HEK293 (cell line): Measurements from ENCODE around the gene BRINP2.

ENCODE experiments used
- CTCF ChIA-PET: fragments of 350-600 bp; formaldehyde crosslinking; extraction: SDS; loops from one replicate; lab custom pipeline; 2021; ENCODE audit warnings: antibody characterized with exemption; lab: Yijun Ruan, JAX
- POLR2A ChIA-PET: fragments of 300-600 bp; formaldehyde crosslinking; extraction: SDS; loops from one replicate; lab custom pipeline; 2020; ENCODE audit warnings: antibody characterized with exemption, inconsistent platforms; lab: Yijun Ruan, JAX
- H3K27ac ChIP-seq: fragments of 200-500 bp; sonication (Bioruptor generic); 2 replicates; pipeline ENCODE4 v1.5.1; 2014; ENCODE audit warnings: low read depth, low read length, control low read depth, inconsistent platforms; ENCODE audit errors: extremely low read depth
- H3K36me3 ChIP-seq, 2 experiments: fragments of 200-500 bp in 1 of 2; sonication (Bioruptor generic) in 1 of 2; 1 replicate in 1 of 2; 2 replicates in 1 of 2; pipeline ENCODE4 v1.5.1; 2014 to 2017; ENCODE audit warnings: inconsistent platforms in 2 of 2, low read length in 2 of 2; ENCODE audit not compliant: control insufficient read depth in 2 of 2, insufficient read depth in 1 of 2
- H3K4me1 ChIP-seq: fragments of 200-500 bp; sonication (Bioruptor generic); 2 replicates; pipeline ENCODE4 v1.5.1; 2014; ENCODE audit warnings: mild to moderate bottlenecking, low read length, inconsistent platforms; ENCODE audit not compliant: control insufficient read depth, insufficient read depth
- H3K4me3 ChIP-seq: 2 replicates; pipeline ENCODE4 v1.5.1; 2011; ENCODE audit warnings: low read depth, mild to moderate bottlenecking, control low read depth, low read length, moderate library complexity
- H3K9me3 ChIP-seq: fragments of 200-500 bp; sonication (Bioruptor generic); 2 replicates; pipeline ENCODE4 v1.5.1; 2014; ENCODE audit warnings: low read depth, low read length, inconsistent platforms; ENCODE audit not compliant: control insufficient read depth, insufficient read depth
- GLIS2 ChIP-seq: fragments of 450-650 bp; formaldehyde crosslinking; IDR thresholded peaks from 2 replicates; pipeline ENCODE4 v1.5.1; 2016; ENCODE audit warnings: missing biosample characterization, missing genetic modification characterization
- MEIS1 ChIP-seq: sonication (generic); formaldehyde crosslinking; IDR thresholded peaks from 2 replicates; pipeline ENCODE4 v1.8.1; 2022; ENCODE audit warnings: missing genetic modification reagents, mild to moderate bottlenecking, borderline replicate concordance
- OSR2 ChIP-seq: fragments of 450-650 bp; formaldehyde crosslinking; IDR thresholded peaks from 2 replicates; pipeline ENCODE4 v1.5.1; 2016; ENCODE audit warnings: missing biosample characterization, missing genetic modification characterization
- OVOL3 ChIP-seq: fragments of 450-650 bp; formaldehyde crosslinking; IDR thresholded peaks from 2 replicates; pipeline ENCODE4 v1.5.1; 2016; ENCODE audit warnings: missing biosample characterization, missing genetic modification characterization
- SETDB1 ChIP-seq: IDR thresholded peaks from one replicate; pipeline ENCODE4 v1.6.1; 2017; ENCODE audit warnings: mild to moderate bottlenecking, low read length, moderate library complexity, mixed read lengths; ENCODE audit not compliant: insufficient read length
- ZFHX2 ChIP-seq: fragments of 450-650 bp; formaldehyde crosslinking; conservative IDR thresholded peaks from 2 replicates; pipeline ENCODE4 v1.5.1; 2016; ENCODE audit warnings: missing biosample characterization, missing genetic modification characterization
- ZFP41 ChIP-seq: fragments of 450-650 bp; formaldehyde crosslinking; IDR thresholded peaks from 2 replicates; pipeline ENCODE4 v1.5.1; 2016; ENCODE audit warnings: missing biosample characterization, missing genetic modification characterization, borderline replicate concordance
- ZIC2 ChIP-seq: fragments of 450-650 bp; formaldehyde crosslinking; IDR thresholded peaks from 2 replicates; pipeline ENCODE4 v1.5.1; 2016; ENCODE audit warnings: missing biosample characterization, missing genetic modification characterization
- ZNF174 ChIP-seq: fragments of 450-650 bp; formaldehyde crosslinking; IDR thresholded peaks from 2 replicates; pipeline ENCODE4 v1.5.0; 2017; ENCODE audit warnings: missing biosample characterization, mild to moderate bottlenecking, missing genetic modification characterization
- ZNF239 ChIP-seq: fragments of 450-650 bp; formaldehyde crosslinking; IDR thresholded peaks from 2 replicates; pipeline ENCODE4 v1.5.1; 2016; ENCODE audit warnings: missing biosample characterization, missing genetic modification characterization
- ZNF292 ChIP-seq: fragments of 450-650 bp; formaldehyde crosslinking; IDR thresholded peaks from 2 replicates; pipeline ENCODE4 v1.5.1; 2016; ENCODE audit warnings: low read depth, missing biosample characterization, missing genetic modification characterization, borderline replicate concordance
- ZNF549 ChIP-seq: fragments of 450-650 bp; IDR thresholded peaks from 2 replicates; pipeline ENCODE4 v1.5.1; 2018; ENCODE audit warnings: missing biosample characterization, missing genetic modification characterization, mild to moderate bottlenecking, inconsistent platforms, moderate library complexity
- ZNF670 ChIP-seq: fragments of 450-650 bp; formaldehyde crosslinking; IDR thresholded peaks from 2 replicates; pipeline ENCODE4 v1.5.1; 2016; ENCODE audit warnings: missing biosample characterization, missing genetic modification characterization, low read depth
- TF ChIP-seq, protein P1 (sequence below): fragments of 450-650 bp; IDR thresholded peaks from 2 replicates; pipeline ENCODE4 v1.5.1; 2018; ENCODE audit warnings: missing biosample characterization, mild to moderate bottlenecking, missing genetic modification characterization
- TF ChIP-seq, protein P2 (sequence below): fragments of 450-650 bp; formaldehyde crosslinking; IDR thresholded peaks from 2 replicates; pipeline ENCODE4 v1.5.1; 2017; ENCODE audit warnings: missing biosample characterization, missing genetic modification characterization
- TF ChIP-seq, protein P3 (sequence below): fragments of 450-650 bp; formaldehyde crosslinking; IDR thresholded peaks from 2 replicates; pipeline ENCODE4 v1.5.1; 2017; ENCODE audit warnings: missing biosample characterization, missing genetic modification characterization
- TF ChIP-seq, protein P4 (sequence below): fragments of 450-650 bp; formaldehyde crosslinking; IDR thresholded peaks from 2 replicates; pipeline ENCODE4 v1.5.1; 2016; ENCODE audit warnings: missing biosample characterization, missing genetic modification characterization
- TF ChIP-seq, protein P5 (sequence below): fragments of 450-650 bp; IDR thresholded peaks from 2 replicates; pipeline ENCODE4 v1.5.1; 2018; ENCODE audit warnings: missing biosample characterization, missing genetic modification characterization
- TF ChIP-seq, protein P6 (sequence below): fragments of 450-650 bp; formaldehyde crosslinking; IDR thresholded peaks from 2 replicates; pipeline ENCODE4 v1.5.1; 2016; ENCODE audit warnings: missing biosample characterization, missing genetic modification characterization
- TF ChIP-seq, protein P7 (sequence below): fragments of 450-650 bp; formaldehyde crosslinking; IDR thresholded peaks from 2 replicates; pipeline ENCODE4 v1.5.1; 2016; ENCODE audit warnings: missing biosample characterization, missing genetic modification characterization

Gene BRINP2

DNA sequence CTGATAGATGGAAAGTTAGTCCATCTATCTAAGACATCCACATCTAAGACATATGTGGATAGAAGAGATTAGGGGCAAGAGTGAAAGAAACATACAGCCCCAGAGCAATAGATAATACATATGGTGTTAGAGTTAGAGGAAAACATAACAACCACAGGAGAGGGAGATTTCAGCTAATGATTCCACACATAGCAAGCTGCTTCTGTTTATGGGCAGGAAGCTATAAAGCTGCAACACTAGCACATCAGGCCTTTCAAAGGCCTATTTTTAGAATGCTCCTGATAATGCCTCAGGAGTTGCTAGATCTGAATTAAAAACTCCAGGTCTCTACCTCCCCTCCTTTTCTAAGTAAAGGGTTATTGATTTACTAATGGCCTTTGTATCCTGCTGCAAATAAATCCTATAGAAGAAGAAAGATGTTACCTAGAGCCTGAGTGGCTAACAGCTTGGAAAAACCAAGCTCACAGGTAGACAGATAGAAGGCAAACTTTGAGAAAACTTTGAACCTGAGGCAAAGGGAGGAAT is 36.1 kb downstream of the BRINP2 start:
- ChIA-PET POLR2A (no interaction called here), CTCF (interaction anchor here (0.8 to 1.5 kb wide), 2 partner anchors 25 kb away, joined by 3 to 4 read pairs; no protein-coding TSS in a partner anchor)
- Histone ChIP-seq H3K27ac (no peak overlapping the region), H3K4me1 (peaks cover 16% of the 10 kb centered on the region), H3K36me3 (no peaks in the 10 kb centered on the region), H3K9me3 (no peaks in the 10 kb centered on the region), H3K4me3 (no peak overlapping the region)
- TF ChIP-seq, protein P1, sequence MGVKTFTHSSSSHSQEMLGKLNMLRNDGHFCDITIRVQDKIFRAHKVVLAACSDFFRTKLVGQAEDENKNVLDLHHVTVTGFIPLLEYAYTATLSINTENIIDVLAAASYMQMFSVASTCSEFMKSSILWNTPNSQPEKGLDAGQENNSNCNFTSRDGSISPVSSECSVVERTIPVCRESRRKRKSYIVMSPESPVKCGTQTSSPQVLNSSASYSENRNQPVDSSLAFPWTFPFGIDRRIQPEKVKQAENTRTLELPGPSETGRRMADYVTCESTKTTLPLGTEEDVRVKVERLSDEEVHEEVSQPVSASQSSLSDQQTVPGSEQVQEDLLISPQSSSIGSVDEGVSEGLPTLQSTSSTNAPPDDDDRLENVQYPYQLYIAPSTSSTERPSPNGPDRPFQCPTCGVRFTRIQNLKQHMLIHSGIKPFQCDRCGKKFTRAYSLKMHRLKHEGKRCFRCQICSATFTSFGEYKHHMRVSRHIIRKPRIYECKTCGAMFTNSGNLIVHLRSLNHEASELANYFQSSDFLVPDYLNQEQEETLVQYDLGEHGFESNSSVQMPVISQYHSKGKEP (tag by site-specific recombination): peak; percentile 32; the same call in 1 of the 2 replicates
- TF ChIP-seq OSR2 (tag by site-specific recombination): no peak

DNA sequence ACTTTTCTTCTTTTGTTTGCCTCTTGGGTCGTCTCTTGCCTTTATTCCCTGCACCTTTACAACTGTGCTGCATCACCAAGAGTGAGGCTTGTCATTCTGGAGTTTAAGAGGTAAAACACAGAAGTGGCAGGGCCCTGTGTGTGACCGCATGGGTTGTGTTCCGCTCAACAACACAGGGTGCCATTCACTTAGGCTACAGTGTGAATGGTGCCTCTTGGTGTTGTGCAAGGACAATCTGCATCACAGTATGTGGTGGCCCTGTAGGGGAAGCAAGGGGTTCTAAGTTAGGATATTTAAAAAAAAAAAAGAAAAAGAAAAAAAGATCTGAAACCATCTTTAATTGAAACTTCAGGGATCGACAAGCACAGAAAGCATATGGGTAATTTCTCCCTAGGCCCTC is 38.2 kb downstream of the BRINP2 start:
- no peaks in the 10 kb centered on the region for H3K9me3 ChIP-seq
- no peak overlapping the region for H3K27ac ChIP-seq
- peak; percentile 39; the same call in 1 of the 2 replicates for TF ChIP-seq ZIC2 (tag by site-specific recombination)
- TF ChIP-seq, protein P2, sequence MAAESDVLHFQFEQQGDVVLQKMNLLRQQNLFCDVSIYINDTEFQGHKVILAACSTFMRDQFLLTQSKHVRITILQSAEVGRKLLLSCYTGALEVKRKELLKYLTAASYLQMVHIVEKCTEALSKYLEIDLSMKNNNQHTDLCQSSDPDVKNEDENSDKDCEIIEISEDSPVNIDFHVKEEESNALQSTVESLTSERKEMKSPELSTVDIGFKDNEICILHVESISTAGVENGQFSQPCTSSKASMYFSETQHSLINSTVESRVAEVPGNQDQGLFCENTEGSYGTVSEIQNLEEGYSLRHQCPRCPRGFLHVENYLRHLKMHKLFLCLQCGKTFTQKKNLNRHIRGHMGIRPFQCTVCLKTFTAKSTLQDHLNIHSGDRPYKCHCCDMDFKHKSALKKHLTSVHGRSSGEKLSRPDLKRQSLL (tag by site-specific recombination): no peak
- TF ChIP-seq, all 188 proteins: peak for 1
- POLR2A ChIA-PET: interaction anchor here (0.7 to 1.5 kb wide), 3 partner anchors 27 to 201 kb away, joined by 3 to 6 read pairs (median 4); no protein-coding TSS in a partner anchor
- H3K36me3 ChIP-seq: no peaks in the 10 kb centered on the region
- CTCF ChIA-PET: interaction anchor here (1.2 kb wide), 1 partner anchor 47 kb away, joined by 8 read pairs; no protein-coding TSS in a partner anchor
- peaks cover 16% of the 10 kb centered on the region for H3K4me1 ChIP-seq
- no peak overlapping the region for H3K4me3 ChIP-seq

DNA sequence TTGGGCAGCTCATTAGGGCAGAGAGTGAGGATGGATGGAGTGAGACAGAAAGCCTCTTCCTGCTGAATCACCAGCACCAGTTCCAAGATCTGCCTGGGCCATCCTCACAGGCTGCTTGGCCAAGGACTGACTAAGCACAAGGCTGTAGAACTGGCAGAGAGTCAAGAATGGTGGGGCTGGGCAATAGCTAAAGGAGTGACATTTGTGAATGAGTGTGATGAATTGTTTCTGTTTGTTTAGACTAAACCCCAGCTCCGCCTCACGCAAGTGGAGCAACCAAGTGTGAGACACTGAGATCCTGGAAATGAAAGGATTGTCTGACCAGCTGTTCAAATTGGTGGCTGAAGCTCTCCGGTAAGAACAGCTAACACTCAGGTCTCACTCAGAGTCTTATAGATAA is 38.6 kb downstream of the BRINP2 start:
- H3K27ac ChIP-seq: no peak overlapping the region
- no peaks in the 10 kb centered on the region for H3K36me3 ChIP-seq
- ChIA-PET CTCF (interaction anchor here (0.6 to 1.4 kb wide), 4 partner anchors 18 to 311 kb away, joined by 3 to 8 read pairs (median 4); no protein-coding TSS in a partner anchor), POLR2A (interaction anchor here (0.7 to 1.5 kb wide), 3 partner anchors 28 to 201 kb away, joined by 3 to 6 read pairs (median 4); no protein-coding TSS in a partner anchor)
- H3K4me1 ChIP-seq: peaks cover 16% of the 10 kb centered on the region
- H3K9me3 ChIP-seq: no peaks in the 10 kb centered on the region
- no peak overlapping the region for H3K4me3 ChIP-seq
- TF ChIP-seq MEIS1 (CRISPR knock-in tag) (peak; percentile 97), SETDB1 (no peak), ZNF239 (tag by site-specific recombination) (no peak), ZNF670 (no peak), ZNF292 (tag by site-specific recombination) (no peak), ZFHX2 (tag by site-specific recombination) (no peak), GLIS2 (tag by site-specific recombination) (no peak), ZNF174 (tag by site-specific recombination) (no peak), ZFP41 (tag by site-specific recombination) (no peak), ZNF549 (tag by site-specific recombination) (no peak), OVOL3 (tag by site-specific recombination) (no peak)
- TF ChIP-seq, protein P3, sequence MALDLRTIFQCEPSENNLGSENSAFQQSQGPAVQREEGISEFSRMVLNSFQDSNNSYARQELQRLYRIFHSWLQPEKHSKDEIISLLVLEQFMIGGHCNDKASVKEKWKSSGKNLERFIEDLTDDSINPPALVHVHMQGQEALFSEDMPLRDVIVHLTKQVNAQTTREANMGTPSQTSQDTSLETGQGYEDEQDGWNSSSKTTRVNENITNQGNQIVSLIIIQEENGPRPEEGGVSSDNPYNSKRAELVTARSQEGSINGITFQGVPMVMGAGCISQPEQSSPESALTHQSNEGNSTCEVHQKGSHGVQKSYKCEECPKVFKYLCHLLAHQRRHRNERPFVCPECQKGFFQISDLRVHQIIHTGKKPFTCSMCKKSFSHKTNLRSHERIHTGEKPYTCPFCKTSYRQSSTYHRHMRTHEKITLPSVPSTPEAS (tag by site-specific recombination): no peak
- TF ChIP-seq, protein P4, sequence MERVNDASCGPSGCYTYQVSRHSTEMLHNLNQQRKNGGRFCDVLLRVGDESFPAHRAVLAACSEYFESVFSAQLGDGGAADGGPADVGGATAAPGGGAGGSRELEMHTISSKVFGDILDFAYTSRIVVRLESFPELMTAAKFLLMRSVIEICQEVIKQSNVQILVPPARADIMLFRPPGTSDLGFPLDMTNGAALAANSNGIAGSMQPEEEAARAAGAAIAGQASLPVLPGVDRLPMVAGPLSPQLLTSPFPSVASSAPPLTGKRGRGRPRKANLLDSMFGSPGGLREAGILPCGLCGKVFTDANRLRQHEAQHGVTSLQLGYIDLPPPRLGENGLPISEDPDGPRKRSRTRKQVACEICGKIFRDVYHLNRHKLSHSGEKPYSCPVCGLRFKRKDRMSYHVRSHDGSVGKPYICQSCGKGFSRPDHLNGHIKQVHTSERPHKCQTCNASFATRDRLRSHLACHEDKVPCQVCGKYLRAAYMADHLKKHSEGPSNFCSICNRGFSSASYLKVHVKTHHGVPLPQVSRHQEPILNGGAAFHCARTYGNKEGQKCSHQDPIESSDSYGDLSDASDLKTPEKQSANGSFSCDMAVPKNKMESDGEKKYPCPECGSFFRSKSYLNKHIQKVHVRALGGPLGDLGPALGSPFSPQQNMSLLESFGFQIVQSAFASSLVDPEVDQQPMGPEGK: peak; percentile 85
- TF ChIP-seq, protein P5, sequence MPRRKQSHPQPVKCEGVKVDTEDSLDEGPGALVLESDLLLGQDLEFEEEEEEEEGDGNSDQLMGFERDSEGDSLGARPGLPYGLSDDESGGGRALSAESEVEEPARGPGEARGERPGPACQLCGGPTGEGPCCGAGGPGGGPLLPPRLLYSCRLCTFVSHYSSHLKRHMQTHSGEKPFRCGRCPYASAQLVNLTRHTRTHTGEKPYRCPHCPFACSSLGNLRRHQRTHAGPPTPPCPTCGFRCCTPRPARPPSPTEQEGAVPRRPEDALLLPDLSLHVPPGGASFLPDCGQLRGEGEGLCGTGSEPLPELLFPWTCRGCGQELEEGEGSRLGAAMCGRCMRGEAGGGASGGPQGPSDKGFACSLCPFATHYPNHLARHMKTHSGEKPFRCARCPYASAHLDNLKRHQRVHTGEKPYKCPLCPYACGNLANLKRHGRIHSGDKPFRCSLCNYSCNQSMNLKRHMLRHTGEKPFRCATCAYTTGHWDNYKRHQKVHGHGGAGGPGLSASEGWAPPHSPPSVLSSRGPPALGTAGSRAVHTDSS (tag by site-specific recombination): no peak; the same call in 1 of the 2 replicates
- TF ChIP-seq, protein P6, sequence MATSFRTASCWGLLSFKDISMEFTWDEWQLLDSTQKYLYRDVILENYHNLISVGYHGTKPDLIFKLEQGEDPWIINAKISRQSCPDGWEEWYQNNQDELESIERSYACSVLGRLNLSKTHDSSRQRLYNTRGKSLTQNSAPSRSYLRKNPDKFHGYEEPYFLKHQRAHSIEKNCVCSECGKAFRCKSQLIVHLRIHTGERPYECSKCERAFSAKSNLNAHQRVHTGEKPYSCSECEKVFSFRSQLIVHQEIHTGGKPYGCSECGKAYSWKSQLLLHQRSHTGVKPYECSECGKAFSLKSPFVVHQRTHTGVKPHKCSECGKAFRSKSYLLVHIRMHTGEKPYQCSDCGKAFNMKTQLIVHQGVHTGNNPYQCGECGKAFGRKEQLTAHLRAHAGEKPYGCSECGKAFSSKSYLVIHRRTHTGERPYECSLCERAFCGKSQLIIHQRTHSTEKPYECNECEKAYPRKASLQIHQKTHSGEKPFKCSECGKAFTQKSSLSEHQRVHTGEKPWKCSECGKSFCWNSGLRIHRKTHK (tag by site-specific recombination): no peak
- TF ChIP-seq, protein P7, sequence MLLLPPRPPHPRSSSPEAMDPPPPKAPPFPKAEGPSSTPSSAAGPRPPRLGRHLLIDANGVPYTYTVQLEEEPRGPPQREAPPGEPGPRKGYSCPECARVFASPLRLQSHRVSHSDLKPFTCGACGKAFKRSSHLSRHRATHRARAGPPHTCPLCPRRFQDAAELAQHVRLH (tag by site-specific recombination): peak; percentile 51; the same call in 1 of the 2 replicates
